M059J (cell line): ENCODE data around the gene USP47. TPM values are rescaled to one million over a fixed set of nuclear protein-coding genes. Genes with fewer than 3 reads are reported as not detected.

Source experiments
- DNase-seq: peaks from one replicate; pipeline ENCODE4 v3.0.0-alpha.2; 2012; ENCODE audit warnings: low read depth
- total RNA-seq: library from RNA; depleted of rRNA; stranded (reverse); fragments of >200 nt; shearing (Covaris generic); gene quantifications from 2 replicates; pipeline ENCODE4 v1.2.3, GENCODE V29; 2014

The USP47 gene
- total RNA-seq, 1 experiment from 2014 or later: 39.9 TPM

DNA sequence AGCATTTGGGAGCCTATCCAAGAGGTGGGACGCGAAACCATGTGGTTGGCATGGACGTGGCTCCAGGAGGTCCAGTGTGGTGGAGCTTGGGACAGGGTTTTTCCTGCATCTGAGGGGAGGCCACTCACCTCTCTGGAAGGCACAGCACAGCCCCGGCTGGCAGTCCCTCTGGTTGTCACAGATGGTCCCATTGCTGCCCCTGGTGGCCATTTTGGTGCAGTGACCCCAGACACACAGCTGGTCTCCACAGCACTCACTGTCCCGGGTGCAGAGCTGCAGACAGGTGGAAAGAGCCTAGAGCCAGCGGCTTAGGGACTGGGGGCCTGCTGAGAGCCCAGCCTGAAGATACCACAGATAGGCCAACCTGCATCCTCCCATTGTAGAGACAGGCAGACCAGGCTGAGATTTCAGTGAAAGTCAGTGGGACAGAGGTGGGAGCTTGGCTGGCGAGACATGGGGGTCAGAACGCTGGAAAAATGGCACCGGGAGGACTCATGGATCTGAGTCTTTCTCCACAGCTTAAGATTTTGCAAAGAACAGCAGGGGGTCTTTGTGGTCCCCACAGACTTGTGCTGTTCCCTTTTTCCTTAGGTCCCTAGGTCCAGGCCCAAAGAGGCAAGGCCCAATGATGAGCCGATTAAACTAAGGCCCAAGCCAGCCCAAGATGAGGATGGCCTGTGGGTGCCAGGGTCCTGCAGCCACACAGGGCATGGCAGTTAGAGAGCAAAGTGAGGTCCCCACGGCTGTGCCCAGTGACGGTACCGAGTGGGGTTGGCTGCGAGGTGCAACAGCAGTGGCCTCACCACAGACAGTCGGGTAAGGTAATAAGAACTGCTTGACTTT, 125.3 kb downstream of the USP47 start:
- peak; percentile 67 for DNase-seq

GRCh38 chr11:11967669-11968510, 126.1 kb downstream of the USP47 start:
- no peak for DNase-seq

GRCh38 chr11:11968511-11969280, 126.9 kb downstream of the USP47 start:
- no peak for DNase-seq

GRCh38 chr11:11969380-11970215, 127.8 kb downstream of the USP47 start:
- no peak for DNase-seq

DNA sequence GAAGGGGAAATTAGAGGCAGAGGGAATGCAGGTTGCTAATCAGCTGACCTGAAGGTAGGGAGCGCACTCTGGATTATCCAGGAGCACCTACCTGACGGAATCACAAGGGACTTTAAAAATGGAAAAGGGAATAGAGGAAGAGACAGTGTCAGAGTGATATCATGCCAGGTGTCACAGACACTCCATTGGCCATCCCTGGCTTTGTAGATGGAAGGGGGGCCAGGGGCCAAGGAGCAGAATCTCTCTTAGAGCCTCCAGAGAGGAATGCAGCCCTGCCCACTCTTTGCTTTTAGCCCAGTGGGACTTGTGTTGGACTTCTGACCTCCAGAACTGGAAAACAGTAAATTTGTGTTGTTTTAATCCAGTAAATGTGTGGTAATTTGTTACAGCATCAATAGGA, 128.8 kb downstream of the USP47 start:
- no peak for DNase-seq

GRCh38 chr11:11971906-11972547, 130.3 kb downstream of the USP47 start:
- no peak for DNase-seq

DNA sequence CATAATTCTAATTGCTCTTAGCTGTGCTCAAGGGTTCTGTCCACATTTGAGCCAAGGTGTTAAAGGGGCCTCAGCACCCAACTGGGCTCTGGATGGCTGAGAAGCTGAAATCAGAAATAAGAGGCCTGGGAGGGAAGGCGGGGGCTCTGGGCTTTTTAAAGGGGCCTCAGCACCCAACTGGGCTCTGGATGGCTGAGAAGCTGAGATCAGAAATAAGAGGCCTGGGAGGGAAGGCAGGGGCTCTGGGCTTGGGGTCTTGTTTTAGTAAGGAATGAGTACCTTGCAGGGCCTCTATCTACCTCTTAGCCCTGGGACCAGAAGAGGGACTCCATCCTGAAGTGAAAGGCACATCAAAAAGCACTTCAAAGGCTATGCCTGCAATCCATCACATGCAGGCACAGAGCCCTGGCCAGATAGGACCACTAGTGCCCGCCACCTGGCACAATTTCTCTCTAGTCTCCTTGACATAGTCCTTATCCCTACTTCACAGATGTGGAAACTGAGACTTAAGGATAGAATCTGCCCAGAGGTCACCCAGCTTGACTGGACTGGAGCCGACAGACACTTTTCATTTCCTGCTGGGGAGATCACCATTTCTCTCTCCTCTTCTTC, 131.1 kb downstream of the USP47 start:
- DNase-seq: no peak

DNA sequence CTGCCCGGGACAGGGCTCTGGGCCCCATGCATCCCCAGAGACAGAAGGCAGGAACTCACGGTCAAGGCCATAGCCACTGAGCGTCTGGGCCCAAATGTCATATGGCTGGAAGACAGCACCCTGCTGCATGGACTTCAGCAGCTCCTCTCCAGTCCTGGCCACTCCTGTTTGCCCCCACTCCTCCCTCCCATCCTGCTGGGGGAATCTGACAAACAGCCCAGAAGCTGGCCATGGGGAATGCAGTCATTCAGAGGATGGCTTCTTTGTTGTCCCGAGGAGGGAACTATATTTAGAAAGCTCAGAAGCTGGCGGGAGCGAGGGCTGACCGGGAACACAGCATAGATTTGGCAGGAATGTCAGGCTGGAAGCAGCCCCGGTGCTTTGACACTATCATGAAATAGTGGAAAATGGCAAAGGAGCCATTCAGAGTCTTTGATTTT, 131.6 kb downstream of the USP47 start:
- DNase-seq: peak; percentile 46

DNA sequence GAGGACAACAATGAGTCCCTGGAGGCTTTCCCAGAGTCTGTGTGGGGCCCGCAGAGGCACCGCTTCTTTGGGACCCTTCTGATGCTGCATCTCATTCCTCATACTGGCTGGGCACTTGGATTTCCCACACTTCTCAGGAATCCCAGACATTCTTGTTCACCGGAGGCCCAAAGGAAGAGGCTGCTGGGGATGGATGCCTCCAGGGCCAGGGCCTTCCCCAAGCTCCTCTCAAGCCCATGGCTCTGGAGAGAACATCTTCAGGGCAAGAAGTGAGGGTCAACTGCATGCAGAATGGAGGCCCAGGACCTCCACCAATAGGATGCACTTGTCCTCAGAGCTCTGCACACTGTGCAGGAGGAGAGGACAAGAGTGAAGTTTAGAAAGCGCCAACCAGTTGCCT, 132.1 kb downstream of the USP47 start:
- DNase-seq: no peak

GRCh38 chr11:11975201-11976092, 133.7 kb downstream of the USP47 start:
- peak; percentile 56 for DNase-seq

GRCh38 chr11:11976481-11977127, 134.8 kb downstream of the USP47 start:
- DNase-seq: peak; percentile 66

GRCh38 chr11:11977206-11977938, 135.6 kb downstream of the USP47 start:
- peak; percentile 98 for DNase-seq

DNA sequence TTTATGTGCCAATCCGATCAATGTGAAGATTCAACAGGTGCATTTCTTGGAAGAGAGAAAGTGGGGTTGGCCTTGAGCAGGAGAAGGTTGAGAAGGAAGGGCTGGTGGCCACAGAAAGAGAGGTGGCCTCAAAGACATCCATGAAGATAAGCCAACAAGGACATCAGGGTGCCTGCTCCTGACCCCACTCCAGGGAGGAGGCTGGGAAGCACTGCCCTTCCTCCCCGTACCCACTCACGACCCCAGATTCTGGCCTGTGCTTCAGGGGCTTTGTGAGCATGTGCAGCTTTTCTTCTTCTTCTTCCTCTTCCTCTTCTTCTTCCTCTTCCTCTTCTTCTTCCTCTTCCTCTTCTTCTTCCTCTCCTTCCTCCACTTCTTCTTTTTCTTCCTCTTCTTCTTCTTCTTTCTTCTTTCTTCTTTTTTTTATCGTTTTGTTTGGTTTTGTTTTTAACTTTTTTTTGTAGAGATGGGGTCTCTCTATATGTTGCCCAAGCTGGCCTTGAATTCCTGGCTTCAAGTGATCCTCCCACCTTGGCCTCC, 136.4 kb downstream of the USP47 start:
- no peak for DNase-seq

GRCh38 chr11:11978792-11979487, 137.2 kb downstream of the USP47 start:
- DNase-seq: peak; percentile 94

DNA sequence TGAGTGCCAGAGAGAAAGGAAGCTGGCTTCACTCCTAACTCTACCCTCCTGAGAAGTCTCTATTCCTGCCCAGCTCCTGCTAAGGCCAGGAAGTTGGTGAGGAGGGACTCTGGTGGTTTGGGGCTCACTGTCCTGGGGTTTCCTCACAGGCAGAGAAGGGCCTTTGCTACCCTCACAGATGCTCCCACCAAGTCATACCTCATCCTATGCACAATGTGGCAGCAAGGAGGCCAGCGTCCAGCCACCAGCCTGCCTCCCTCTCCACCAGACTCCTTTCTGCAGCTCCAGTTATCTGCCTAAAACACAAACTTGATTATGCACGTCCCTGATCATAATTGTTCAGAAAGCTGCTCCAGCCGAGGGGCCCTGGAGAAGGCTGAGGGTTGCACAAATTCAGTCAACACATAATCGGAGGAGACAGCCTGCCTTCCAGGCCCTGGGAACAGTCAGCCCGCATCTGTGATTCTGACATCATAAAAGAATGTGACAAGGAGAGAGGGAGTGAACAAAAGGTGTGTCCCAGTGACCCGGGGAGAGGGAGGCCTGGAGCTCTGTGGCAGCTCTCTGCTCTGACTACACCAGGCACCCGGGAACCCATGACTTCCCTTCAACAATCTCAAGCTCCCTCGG, 137.8 kb downstream of the USP47 start:
- DNase-seq: peak; percentile 91

GRCh38 chr11:11980200-11980599, 138.4 kb downstream of the USP47 start:
- DNase-seq: peak; percentile 51
